ENCODE results near the gene IER3IP1.

DNA sequence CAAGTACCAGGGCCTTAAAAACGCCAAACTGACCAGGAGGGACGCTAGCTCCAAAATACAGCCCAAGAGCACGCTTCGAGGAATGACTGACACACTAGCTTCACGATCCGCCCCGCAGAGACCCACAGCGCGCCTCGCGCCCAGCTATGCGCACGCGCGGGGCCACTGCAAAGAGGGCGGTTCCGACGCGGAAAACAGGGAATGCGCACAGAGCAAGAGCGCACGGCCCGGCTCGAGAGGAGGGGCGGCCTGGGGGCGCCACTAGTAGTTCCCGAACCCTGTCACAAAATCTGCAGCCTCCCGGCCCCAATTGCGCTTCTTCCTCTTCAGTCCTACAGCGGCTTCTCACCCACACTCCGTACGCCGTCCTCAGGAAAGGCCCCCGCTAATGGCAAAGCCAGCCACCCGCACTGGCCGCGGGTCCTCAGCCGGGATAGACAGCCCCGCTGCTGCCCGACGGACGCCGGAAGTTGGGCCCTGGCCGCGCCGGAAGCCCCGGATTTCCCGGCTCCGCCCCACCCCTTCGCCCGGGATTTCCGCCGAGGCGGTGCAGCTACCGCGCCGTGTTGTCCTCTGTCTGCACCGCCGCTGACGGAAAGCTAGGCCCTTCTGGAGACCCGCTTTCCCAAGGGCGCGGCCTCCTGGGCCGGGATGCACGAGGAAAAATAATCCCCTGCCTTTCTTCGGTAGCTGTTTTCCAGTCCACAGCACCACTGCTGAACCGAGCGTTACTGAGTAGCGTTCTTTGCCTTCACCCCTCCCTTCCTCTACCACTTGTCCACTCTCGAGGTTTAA, 25.9 kb downstream of the IER3IP1 start, which contains the start of gene HDHD2:
- TF ChIP-seq, protein P1, sequence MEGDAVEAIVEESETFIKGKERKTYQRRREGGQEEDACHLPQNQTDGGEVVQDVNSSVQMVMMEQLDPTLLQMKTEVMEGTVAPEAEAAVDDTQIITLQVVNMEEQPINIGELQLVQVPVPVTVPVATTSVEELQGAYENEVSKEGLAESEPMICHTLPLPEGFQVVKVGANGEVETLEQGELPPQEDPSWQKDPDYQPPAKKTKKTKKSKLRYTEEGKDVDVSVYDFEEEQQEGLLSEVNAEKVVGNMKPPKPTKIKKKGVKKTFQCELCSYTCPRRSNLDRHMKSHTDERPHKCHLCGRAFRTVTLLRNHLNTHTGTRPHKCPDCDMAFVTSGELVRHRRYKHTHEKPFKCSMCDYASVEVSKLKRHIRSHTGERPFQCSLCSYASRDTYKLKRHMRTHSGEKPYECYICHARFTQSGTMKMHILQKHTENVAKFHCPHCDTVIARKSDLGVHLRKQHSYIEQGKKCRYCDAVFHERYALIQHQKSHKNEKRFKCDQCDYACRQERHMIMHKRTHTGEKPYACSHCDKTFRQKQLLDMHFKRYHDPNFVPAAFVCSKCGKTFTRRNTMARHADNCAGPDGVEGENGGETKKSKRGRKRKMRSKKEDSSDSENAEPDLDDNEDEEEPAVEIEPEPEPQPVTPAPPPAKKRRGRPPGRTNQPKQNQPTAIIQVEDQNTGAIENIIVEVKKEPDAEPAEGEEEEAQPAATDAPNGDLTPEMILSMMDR (IDR thresholded peaks at IDR 0.05): no peak
- peak; percentile 71 to 83 for TF ChIP-seq POLR2A (IDR thresholded peaks at IDR 0.05)
